ENCODE measurements around the gene MAGI2. TPM values are rescaled to one million over a fixed set of nuclear protein-coding genes. Genes with fewer than 3 reads are reported as not detected.

The MAGI2 gene
- polyA plus RNA-seq, 3 donors: 0.03 to 0.11 TPM; not detected in 1

DNA sequence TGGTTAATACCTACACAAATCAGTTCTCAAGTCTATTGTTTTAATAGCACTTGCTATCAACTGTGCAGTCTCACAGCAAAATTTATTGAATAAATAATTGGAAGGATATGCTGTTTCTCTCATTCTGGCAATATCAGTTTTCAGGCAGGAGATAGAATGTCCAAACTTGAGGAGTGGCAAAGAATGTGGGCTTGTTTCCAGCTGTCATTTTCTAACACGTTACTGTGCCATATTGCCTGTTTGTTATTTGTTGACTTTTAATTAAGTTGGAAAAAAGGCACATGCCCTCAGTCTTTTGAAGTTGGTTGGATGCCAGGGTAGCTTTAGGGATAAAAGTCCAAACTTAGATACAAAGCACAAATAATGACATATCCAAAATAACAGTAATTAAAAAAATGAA lies 52.2 kb downstream of the MAGI2 start:
- H3K27ac ChIP-seq (ENCODE audit: low read depth in 1 of 2, low read length in 2 of 2): no peak overlapping the region
- no peak overlapping the region for H3K4me3 Mint-ChIP-seq
- H3K9ac ChIP-seq (ENCODE audit: insufficient read depth, low read length, poor library complexity, severe bottlenecking): no peak overlapping the region
- H3K27ac Mint-ChIP-seq: no peak overlapping the region
- H3K9me3 ChIP-seq (replicated peaks in 1 of 2; ENCODE audit: control insufficient read depth in 1 of 2, insufficient read depth in 1 of 2, low read length in 2 of 2): no peaks in the 10 kb centered on the region
- TF ChIP-seq, protein P1, sequence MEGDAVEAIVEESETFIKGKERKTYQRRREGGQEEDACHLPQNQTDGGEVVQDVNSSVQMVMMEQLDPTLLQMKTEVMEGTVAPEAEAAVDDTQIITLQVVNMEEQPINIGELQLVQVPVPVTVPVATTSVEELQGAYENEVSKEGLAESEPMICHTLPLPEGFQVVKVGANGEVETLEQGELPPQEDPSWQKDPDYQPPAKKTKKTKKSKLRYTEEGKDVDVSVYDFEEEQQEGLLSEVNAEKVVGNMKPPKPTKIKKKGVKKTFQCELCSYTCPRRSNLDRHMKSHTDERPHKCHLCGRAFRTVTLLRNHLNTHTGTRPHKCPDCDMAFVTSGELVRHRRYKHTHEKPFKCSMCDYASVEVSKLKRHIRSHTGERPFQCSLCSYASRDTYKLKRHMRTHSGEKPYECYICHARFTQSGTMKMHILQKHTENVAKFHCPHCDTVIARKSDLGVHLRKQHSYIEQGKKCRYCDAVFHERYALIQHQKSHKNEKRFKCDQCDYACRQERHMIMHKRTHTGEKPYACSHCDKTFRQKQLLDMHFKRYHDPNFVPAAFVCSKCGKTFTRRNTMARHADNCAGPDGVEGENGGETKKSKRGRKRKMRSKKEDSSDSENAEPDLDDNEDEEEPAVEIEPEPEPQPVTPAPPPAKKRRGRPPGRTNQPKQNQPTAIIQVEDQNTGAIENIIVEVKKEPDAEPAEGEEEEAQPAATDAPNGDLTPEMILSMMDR (IDR thresholded peaks at IDR 0.05): no peak
- H3K4me1 ChIP-seq (ENCODE audit: control insufficient read depth in 1 of 2, insufficient read depth in 2 of 2, low read length in 2 of 2): no peaks in the 10 kb centered on the region
- no peak overlapping the region for H3K4me3 ChIP-seq (replicated peaks in 1 of 3; ENCODE audit: low read depth in 2 of 3, low read length in 3 of 3)
- H3K4me1 Mint-ChIP-seq: no peaks in the 10 kb centered on the region
- H3K36me3 ChIP-seq (replicated peaks in 1 of 2; ENCODE audit: control insufficient read depth in 1 of 2, insufficient read depth in 2 of 2, low read length in 2 of 2): no peaks in the 10 kb centered on the region
- no peaks in the 10 kb centered on the region for H3K27me3 ChIP-seq (ENCODE audit: control insufficient read depth in 2 of 2, insufficient read depth in 2 of 2, low read length in 2 of 2)
- H3K27me3 Mint-ChIP-seq (ENCODE audit: low read depth in 3 of 3): peaks cover 0 to 2% (median 0%) of the 10 kb centered on the region in 3 donors
- H3K9me3 Mint-ChIP-seq: no peaks in the 10 kb centered on the region
- H2AFZ ChIP-seq (ENCODE audit: insufficient read depth, low read depth, low read length, poor library complexity, severe bottlenecking): no peak overlapping the region
- no peak overlapping the region for H3K4me2 ChIP-seq (replicated peaks; ENCODE audit: extremely low read depth, low read length, poor library complexity, severe bottlenecking)
- H3K36me3 Mint-ChIP-seq: no peaks in the 10 kb centered on the region
- H3K79me2 ChIP-seq (ENCODE audit: insufficient read depth, low read length): no peaks in the 10 kb centered on the region
- no peaks in the 10 kb centered on the region for H4K20me1 ChIP-seq (ENCODE audit: insufficient read depth, low read length)
- WGBS (ENCODE audit: insufficient coverage): no CpG with 5 or more reads among the region's 1 CpG
- intact Hi-C loops (cut with micrococcal nuclease): no loop called here
- no peak for DNase-seq

- H3K79me2 ChIP-seq (ENCODE audit: insufficient read depth, low read length): no peaks in the 10 kb centered on the region
- H3K4me3 Mint-ChIP-seq: no peak overlapping the region
- DNase-seq: no peak
- TF ChIP-seq, protein P1 (IDR thresholded peaks at IDR 0.05): no peak
- no peak overlapping the region for H2AFZ ChIP-seq (ENCODE audit: insufficient read depth, low read depth, low read length, poor library complexity, severe bottlenecking)
- no peaks in the 10 kb centered on the region for H3K36me3 Mint-ChIP-seq
- H3K27me3 ChIP-seq (ENCODE audit: control insufficient read depth in 2 of 2, insufficient read depth in 2 of 2, low read length in 2 of 2): no peaks in the 10 kb centered on the region
- H3K9me3 Mint-ChIP-seq: no peaks in the 10 kb centered on the region
- H3K27me3 Mint-ChIP-seq (ENCODE audit: low read depth in 3 of 3): peaks cover 0 to 2% (median 0%) of the 10 kb centered on the region in 3 donors
- H3K9ac ChIP-seq (ENCODE audit: insufficient read depth, low read length, poor library complexity, severe bottlenecking): no peak overlapping the region
- intact Hi-C loops (cut with micrococcal nuclease): no loop called here
- H3K27ac Mint-ChIP-seq: no peak overlapping the region
- H3K4me1 ChIP-seq (ENCODE audit: control insufficient read depth in 1 of 2, insufficient read depth in 2 of 2, low read length in 2 of 2): no peaks in the 10 kb centered on the region
- H3K27ac ChIP-seq (ENCODE audit: low read depth in 1 of 2, low read length in 2 of 2): no peak overlapping the region
- no peak overlapping the region for H3K4me3 ChIP-seq (replicated peaks in 1 of 3; ENCODE audit: low read depth in 2 of 3, low read length in 3 of 3)
- H4K20me1 ChIP-seq (ENCODE audit: insufficient read depth, low read length): no peaks in the 10 kb centered on the region
- no peaks in the 10 kb centered on the region for H3K4me1 Mint-ChIP-seq
- no peaks in the 10 kb centered on the region for H3K9me3 ChIP-seq (replicated peaks in 1 of 2; ENCODE audit: control insufficient read depth in 1 of 2, insufficient read depth in 1 of 2, low read length in 2 of 2)
- H3K36me3 ChIP-seq (replicated peaks in 1 of 2; ENCODE audit: control insufficient read depth in 1 of 2, insufficient read depth in 2 of 2, low read length in 2 of 2): no peaks in the 10 kb centered on the region
- H3K4me2 ChIP-seq (replicated peaks; ENCODE audit: extremely low read depth, low read length, poor library complexity, severe bottlenecking): no peak overlapping the region
Observed at GRCh38 chr7:79400222-79400621, 53.2 kb downstream of the MAGI2 start.

Measured in CD14-positive monocyte (primary cell).